Measurements from ENCODE around the gene RMDN2. TPM values are rescaled to one million over a fixed set of nuclear protein-coding genes. Genes with fewer than 3 reads are reported as not detected.
A peak's percentile ranks its signal among the peaks of the same experiment; 100 is the strongest.

The RMDN2 gene
- total and polyA plus RNA-seq, 4 donors: 7.3 to 30.6 (median 13.3) TPM

- TF ChIP-seq FOXA2 (IDR thresholded peaks at IDR 0.05) (no peak), RXRA (IDR thresholded peaks at IDR 0.05) (peak; percentile 85 to 92), SP1 (IDR thresholded peaks at IDR 0.05) (peak; percentile 97), EGR1 (IDR thresholded peaks at IDR 0.05; ENCODE audit: low read depth in 2 of 2) (peak; percentile 76 to 78), JUND (IDR thresholded peaks at IDR 0.05) (peak; percentile 77 to 82), TAF1 (conservative IDR thresholded peaks at IDR 0.05) (no peak), REST (IDR thresholded peaks at IDR 0.05) (peak; percentile 68), HNF4G (IDR thresholded peaks at IDR 0.05) (peak; percentile 88), HNF4A (conservative IDR thresholded peaks at IDR 0.05) (peak; percentile 91)
These were observed 6.3 kb upstream of the RMDN2 start (continued) for GRCh38 chr2:37918742-37919186.

- H3K9ac ChIP-seq (ENCODE audit: low read depth in 1 of 2, low read length in 2 of 2): no peak overlapping the region
- H3K4me1 ChIP-seq (ENCODE audit: control insufficient read depth in 4 of 4, insufficient read depth in 4 of 4, low read length in 3 of 4): peaks cover 8 to 78% (median 63%) of the 10 kb centered on the region in 4 donors
- DNase-seq (ENCODE audit: low spot score): peak; percentile 40
- H3K36me3 ChIP-seq (ENCODE audit: control insufficient read depth in 4 of 4, insufficient read depth in 3 of 4, low read depth in 1 of 4, low read length in 3 of 4): no peaks in the 10 kb centered on the region
- no peaks in the 10 kb centered on the region for H3K27me3 ChIP-seq (ENCODE audit: control insufficient read depth in 4 of 4, insufficient read depth in 4 of 4, low read length in 3 of 4)
- no peaks in the 10 kb centered on the region for H3K9me3 ChIP-seq (ENCODE audit: control insufficient read depth in 4 of 4, low read length in 3 of 4)
- TF ChIP-seq HNF4G (IDR thresholded peaks at IDR 0.05) (no peak), TAF1 (conservative IDR thresholded peaks at IDR 0.05) (peak; percentile 55), RAD21 (IDR thresholded peaks at IDR 0.05) (peak in 1 of 2 donors; percentile 43), EGR1 (IDR thresholded peaks at IDR 0.05; ENCODE audit: low read depth in 2 of 2) (peak; percentile 20 to 47), YY1 (IDR thresholded peaks at IDR 0.05) (peak; percentile 31), ZBTB33 (IDR thresholded peaks at IDR 0.05) (no peak), ATF3 (IDR thresholded peaks at IDR 0.05) (no peak), GABPA (IDR thresholded peaks at IDR 0.05 in 1 of 2, conservative IDR thresholded peaks at IDR 0.05 in 1 of 2) (no peak), FOXA1 (IDR thresholded peaks at IDR 0.05) (no peak), REST (IDR thresholded peaks at IDR 0.05) (peak; percentile 16), JUND (IDR thresholded peaks at IDR 0.05) (no peak), CTCF (IDR thresholded peaks at IDR 0.05; ENCODE audit: low read depth, low read length, missing input control) (no peak), NR2F2 (IDR thresholded peaks at IDR 0.05) (peak; percentile 28), SP1 (IDR thresholded peaks at IDR 0.05) (peak; percentile 79), RXRA (IDR thresholded peaks at IDR 0.05) (peak; percentile 31 to 43), FOXA2 (IDR thresholded peaks at IDR 0.05) (no peak), HNF4A (conservative IDR thresholded peaks at IDR 0.05) (peak; percentile 20 to 56)
- TF ChIP-seq, protein P1, sequence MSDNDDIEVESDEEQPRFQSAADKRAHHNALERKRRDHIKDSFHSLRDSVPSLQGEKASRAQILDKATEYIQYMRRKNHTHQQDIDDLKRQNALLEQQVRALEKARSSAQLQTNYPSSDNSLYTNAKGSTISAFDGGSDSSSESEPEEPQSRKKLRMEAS (IDR thresholded peaks at IDR 0.05): peak; percentile 44
- H3K27ac ChIP-seq (ENCODE audit: low read depth in 1 of 2, low read length in 2 of 2): peak overlapping the region; percentile 59 to 78
- 20% methylated on average over 2 of the region's 2 CpGs for WGBS
- no peak overlapping the region for H3K4me3 ChIP-seq (ENCODE audit: low read depth in 1 of 3, low read length in 3 of 3)
These were observed 5.5 kb upstream of the RMDN2 start for GRCh38 chr2:37919631-37920032.

All from liver (tissue), 9 donors.